ENCODE results near the gene PTPRN2.

DNA sequence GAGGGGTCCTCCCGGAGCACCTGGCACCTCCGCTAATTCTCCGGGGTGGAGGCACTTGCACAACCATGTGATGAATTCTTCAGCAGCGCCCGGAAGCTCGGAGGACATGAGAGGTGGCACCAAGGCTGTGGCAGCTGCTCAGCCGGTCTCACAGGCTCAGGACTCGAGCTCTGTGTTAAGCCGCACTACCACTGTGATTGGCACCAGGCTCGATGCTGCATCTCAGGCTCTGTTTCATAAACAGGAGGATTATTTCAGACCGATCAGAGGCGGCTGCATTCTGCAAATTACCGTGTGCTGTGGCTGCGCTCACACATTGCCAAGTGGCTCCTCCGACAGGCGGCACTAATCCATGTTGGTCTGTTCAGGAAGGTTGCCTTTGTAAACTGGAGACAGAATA, 755.6 kb downstream of the PTPRN2 start:
- TF ChIP-seq, protein P1, sequence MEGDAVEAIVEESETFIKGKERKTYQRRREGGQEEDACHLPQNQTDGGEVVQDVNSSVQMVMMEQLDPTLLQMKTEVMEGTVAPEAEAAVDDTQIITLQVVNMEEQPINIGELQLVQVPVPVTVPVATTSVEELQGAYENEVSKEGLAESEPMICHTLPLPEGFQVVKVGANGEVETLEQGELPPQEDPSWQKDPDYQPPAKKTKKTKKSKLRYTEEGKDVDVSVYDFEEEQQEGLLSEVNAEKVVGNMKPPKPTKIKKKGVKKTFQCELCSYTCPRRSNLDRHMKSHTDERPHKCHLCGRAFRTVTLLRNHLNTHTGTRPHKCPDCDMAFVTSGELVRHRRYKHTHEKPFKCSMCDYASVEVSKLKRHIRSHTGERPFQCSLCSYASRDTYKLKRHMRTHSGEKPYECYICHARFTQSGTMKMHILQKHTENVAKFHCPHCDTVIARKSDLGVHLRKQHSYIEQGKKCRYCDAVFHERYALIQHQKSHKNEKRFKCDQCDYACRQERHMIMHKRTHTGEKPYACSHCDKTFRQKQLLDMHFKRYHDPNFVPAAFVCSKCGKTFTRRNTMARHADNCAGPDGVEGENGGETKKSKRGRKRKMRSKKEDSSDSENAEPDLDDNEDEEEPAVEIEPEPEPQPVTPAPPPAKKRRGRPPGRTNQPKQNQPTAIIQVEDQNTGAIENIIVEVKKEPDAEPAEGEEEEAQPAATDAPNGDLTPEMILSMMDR (IDR thresholded peaks at IDR 0.05), result no peak
- no peak for TF ChIP-seq POLR2A (IDR thresholded peaks at IDR 0.05)
